Measurements from ENCODE around the gene CHCT1. TPM values are rescaled to one million over a fixed set of nuclear protein-coding genes. Genes with fewer than 3 reads are reported as not detected.
A peak's percentile ranks its signal among the peaks of the same experiment; 100 is the strongest.

The CHCT1 gene
- total RNA-seq, 4 donors from 2014 or later = not detected

- 58% methylated on average over 4 of the region's 4 CpGs for WGBS, 2 donors
- DNase-seq = no peak
- intact Hi-C loops (cut with DNase I) = no loop called here
Observed at GRCh38 chr17:60386147-60387058, 35.9 kb upstream of the CHCT1 start.

GRCh38 chr17:60387666-60388065 is 34.6 kb upstream of the CHCT1 start:
- intact Hi-C loops (cut with DNase I) = no loop called here
- DNase-seq = no peak
- H3K36me3 ChIP-seq = no peaks in the 10 kb centered on the region
- 80 to 94% methylated on average over 3 of the region's 3 CpGs for WGBS, 2 donors
- H3K4me3 ChIP-seq = no peak overlapping the region
- no peak for TF ChIP-seq CTCF (IDR thresholded peaks at IDR 0.05)
- TF ChIP-seq POLR2A (IDR thresholded peaks at IDR 0.05) = no peak
- no peaks in the 10 kb centered on the region for H3K9me3 ChIP-seq
- H3K27me3 ChIP-seq = no peaks in the 10 kb centered on the region
- H3K27ac ChIP-seq = no peak overlapping the region
- H3K4me1 ChIP-seq = peaks cover 12 to 69% (median 19%) of the 10 kb centered on the region in 3 donors

More at GRCh38 chr17:60386147-60387058, 35.9 kb upstream of the CHCT1 start:
- Histone ChIP-seq H3K36me3 (peaks cover 0 to 5% (median 0%) of the 10 kb centered on the region in 3 donors), H3K27me3 (no peaks in the 10 kb centered on the region), H3K9me3 (no peaks in the 10 kb centered on the region), H3K4me3 (no peak overlapping the region), H3K4me1 (peaks cover 12 to 69% (median 19%) of the 10 kb centered on the region in 3 donors), H3K27ac (no peak overlapping the region)
- TF ChIP-seq POLR2A (IDR thresholded peaks at IDR 0.05) (no peak), CTCF (IDR thresholded peaks at IDR 0.05) (no peak)

GRCh38 chr17:60388742-60389141 is 33.5 kb upstream of the CHCT1 start:
- Histone ChIP-seq H3K9me3 (no peaks in the 10 kb centered on the region), H3K36me3 (no peaks in the 10 kb centered on the region), H3K27me3 (no peaks in the 10 kb centered on the region), H3K4me1 (peaks cover 12 to 79% (median 27%) of the 10 kb centered on the region in 3 donors), H3K4me3 (no peak overlapping the region), H3K27ac (no peak overlapping the region)
- 61 to 64% methylated on average over 3 of the region's 3 CpGs for WGBS, 2 donors
- intact Hi-C loops (cut with DNase I) = no loop called here
- TF ChIP-seq POLR2A (IDR thresholded peaks at IDR 0.05) (no peak), CTCF (IDR thresholded peaks at IDR 0.05) (no peak)
- no peak for DNase-seq

- WGBS, 2 donors = 17 to 19% methylated on average over 2 of the region's 2 CpGs
- intact Hi-C loops (cut with DNase I) = no loop called here
- no peak for DNase-seq
- TF ChIP-seq POLR2A (IDR thresholded peaks at IDR 0.05) (no peak), CTCF (IDR thresholded peaks at IDR 0.05) (no peak)
- H3K36me3 ChIP-seq = no peaks in the 10 kb centered on the region
- H3K27ac ChIP-seq = peak overlapping the region; percentile 93 to 100 (median 96)
- peaks cover 12 to 85% (median 30%) of the 10 kb centered on the region in 3 donors for H3K4me1 ChIP-seq
- peak overlapping the region in 2 of 4 donors; percentile 82 to 88 for H3K4me3 ChIP-seq
- no peaks in the 10 kb centered on the region for H3K9me3 ChIP-seq
- H3K27me3 ChIP-seq = no peaks in the 10 kb centered on the region
Observed at GRCh38 chr17:60390186-60390585, 32.1 kb upstream of the CHCT1 start.

- H3K27ac ChIP-seq = peak overlapping the region; percentile 93 to 100 (median 96)
- H3K4me1 ChIP-seq = peaks cover 12 to 85% (median 30%) of the 10 kb centered on the region in 3 donors
- H3K9me3 ChIP-seq = no peaks in the 10 kb centered on the region
- peak overlapping the region; percentile 82 to 100 (median 85) for H3K4me3 ChIP-seq
- H3K36me3 ChIP-seq = no peaks in the 10 kb centered on the region
- TF ChIP-seq POLR2A (IDR thresholded peaks at IDR 0.05) = no peak
- TF ChIP-seq CTCF (IDR thresholded peaks at IDR 0.05) = no peak
- intact Hi-C loops (cut with DNase I) = no loop called here
- WGBS, 2 donors = 4 to 7% methylated on average over 8 to 11 of the region's 15 CpGs
- no peaks in the 10 kb centered on the region for H3K27me3 ChIP-seq
- DNase-seq = no peak
Observed at GRCh38 chr17:60390925-60391470, 31.3 kb upstream of the CHCT1 start.
